MM.1S (cell line): ENCODE results near the gene SHCBP1.

Experiments used
- EZH2 ChIP-seq: fragments of 300-600 bp; sonication (generic); optimal IDR thresholded peaks from 2 replicates; pipeline ENCODE3; 2017; ENCODE audit warnings: low read depth, mild to moderate bottlenecking, antibody characterized with exemption, low read length, mixed read lengths
- TF ChIP-seq, protein P1 (sequence below): fragments of 300-600 bp; sonication (generic); IDR thresholded peaks from 2 replicates; pipeline ENCODE4 v1.5.1; 2016; ENCODE audit warnings: antibody characterized with exemption, low read length, mixed read lengths

DNA sequence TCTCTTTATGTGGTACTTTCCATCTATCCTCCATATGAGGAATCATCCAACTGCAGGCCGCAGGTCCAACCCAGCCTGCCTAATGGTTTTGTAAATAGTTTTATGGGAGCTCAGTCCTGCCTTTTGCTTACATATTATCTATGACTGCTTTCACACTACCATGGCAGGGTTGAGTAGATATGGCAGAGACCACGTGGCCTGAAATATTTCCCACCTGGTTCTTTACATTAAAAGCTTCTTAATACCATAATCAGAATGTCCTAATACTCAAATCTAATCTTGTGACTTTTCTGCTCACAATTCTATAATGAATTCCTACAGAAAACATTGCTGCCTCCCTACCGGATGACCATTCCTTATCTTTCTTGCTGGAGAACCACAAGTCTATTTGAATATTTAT lies 71.7 kb downstream of the SHCBP1 start:
- no peak for TF ChIP-seq EZH2
- TF ChIP-seq, protein P1, sequence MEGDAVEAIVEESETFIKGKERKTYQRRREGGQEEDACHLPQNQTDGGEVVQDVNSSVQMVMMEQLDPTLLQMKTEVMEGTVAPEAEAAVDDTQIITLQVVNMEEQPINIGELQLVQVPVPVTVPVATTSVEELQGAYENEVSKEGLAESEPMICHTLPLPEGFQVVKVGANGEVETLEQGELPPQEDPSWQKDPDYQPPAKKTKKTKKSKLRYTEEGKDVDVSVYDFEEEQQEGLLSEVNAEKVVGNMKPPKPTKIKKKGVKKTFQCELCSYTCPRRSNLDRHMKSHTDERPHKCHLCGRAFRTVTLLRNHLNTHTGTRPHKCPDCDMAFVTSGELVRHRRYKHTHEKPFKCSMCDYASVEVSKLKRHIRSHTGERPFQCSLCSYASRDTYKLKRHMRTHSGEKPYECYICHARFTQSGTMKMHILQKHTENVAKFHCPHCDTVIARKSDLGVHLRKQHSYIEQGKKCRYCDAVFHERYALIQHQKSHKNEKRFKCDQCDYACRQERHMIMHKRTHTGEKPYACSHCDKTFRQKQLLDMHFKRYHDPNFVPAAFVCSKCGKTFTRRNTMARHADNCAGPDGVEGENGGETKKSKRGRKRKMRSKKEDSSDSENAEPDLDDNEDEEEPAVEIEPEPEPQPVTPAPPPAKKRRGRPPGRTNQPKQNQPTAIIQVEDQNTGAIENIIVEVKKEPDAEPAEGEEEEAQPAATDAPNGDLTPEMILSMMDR, result no peak
